ENCODE data around the gene TBL2.
A peak's percentile ranks its signal among the peaks of the same experiment; 100 is the strongest.

TBL2 gene

GRCh38 chr7:73520673-73521635 is 57.4 kb downstream of the TBL2 start:
- TF ChIP-seq CTCF (IDR thresholded peaks at IDR 0.05; ENCODE audit: low read depth, low read length): no peak

GRCh38 chr7:73519867-73520672 is 58.3 kb downstream of the TBL2 start:
- TF ChIP-seq CTCF (IDR thresholded peaks at IDR 0.05; ENCODE audit: low read depth, low read length): no peak
- peak overlapping the region; percentile 80 for H3K4me3 ChIP-seq (ENCODE audit: low read depth, low read length)

More at GRCh38 chr7:73520673-73521635, 57.4 kb downstream of the TBL2 start:
- peak overlapping the region; percentile 80 for H3K4me3 ChIP-seq (ENCODE audit: low read depth, low read length)

- H3K4me3 ChIP-seq (ENCODE audit: low read depth, low read length): no peak overlapping the region
- TF ChIP-seq CTCF (IDR thresholded peaks at IDR 0.05; ENCODE audit: low read depth, low read length): no peak
Measured at GRCh38 chr7:73518470-73518869, 59.9 kb downstream of the TBL2 start.
